ENCODE results near the gene SULT1E1.
"Not testable (repeated sequence)": the region's sequence is repeated elsewhere in the genome, so short reads cannot be mapped to it uniquely, and the experiment has no call there.

SULT1E1 gene

GRCh38 chr4:69838977-69839376 is 21.0 kb downstream of the SULT1E1 start:
- no peak for DNase-seq

- DNase-seq, result no peak
These were observed 23.7 kb downstream of the SULT1E1 start for GRCh38 chr4:69836287-69836686.

GRCh38 chr4:69835766-69836165 is 24.2 kb downstream of the SULT1E1 start:
- DNase-seq, result no peak

GRCh38 chr4:69833251-69833650 is 26.7 kb downstream of the SULT1E1 start:
- no peak for DNase-seq

GRCh38 chr4:69832326-69833030 is 27.5 kb downstream of the SULT1E1 start:
- DNase-seq, result peak; percentile 15

GRCh38 chr4:69831646-69832325 is 28.2 kb downstream of the SULT1E1 start:
- no peak for DNase-seq

- DNase-seq, result no peak
These were observed 28.7 kb downstream of the SULT1E1 start for GRCh38 chr4:69831270-69831627.

GRCh38 chr4:69830560-69831269 is 29.2 kb downstream of the SULT1E1 start:
- peak; percentile 91 for DNase-seq

GRCh38 chr4:69830192-69830559 is 29.8 kb downstream of the SULT1E1 start:
- no peak for DNase-seq

GRCh38 chr4:69829678-69830077 is 30.3 kb downstream of the SULT1E1 start:
- DNase-seq, result no peak

- no peak for DNase-seq
These were observed 31.1 kb downstream of the SULT1E1 start for GRCh38 chr4:69828828-69829227.

GRCh38 chr4:69825056-69825455 is 34.9 kb downstream of the SULT1E1 start:
- not testable (repeated sequence) for DNase-seq

GRCh38 chr4:69823481-69824186 is 36.3 kb downstream of the SULT1E1 start:
- DNase-seq, result peak; percentile 99

GRCh38 chr4:69823048-69823447 is 36.9 kb downstream of the SULT1E1 start:
- DNase-seq, result peak; percentile 39

GRCh38 chr4:69822198-69822597 is 37.7 kb downstream of the SULT1E1 start:
- DNase-seq, result no peak

- peak; percentile 26 for DNase-seq
These were observed 41.8 kb downstream of the SULT1E1 start for GRCh38 chr4:69818060-69818639.

GRCh38 chr4:69816236-69816635 is 43.7 kb downstream of the SULT1E1 start:
- no peak for DNase-seq

- no peak for DNase-seq
These were observed 46.3 kb downstream of the SULT1E1 start for GRCh38 chr4:69813628-69814027.

GRCh38 chr4:69811166-69811565 is 48.8 kb downstream of the SULT1E1 start:
- no peak for DNase-seq

GRCh38 chr4:69800599-69800998 is 59.3 kb downstream of the SULT1E1 start:
- DNase-seq, result no peak

- no peak for DNase-seq
These were observed 60.6 kb downstream of the SULT1E1 start for GRCh38 chr4:69799337-69799736.

- DNase-seq, result no peak
These were observed 66.2 kb downstream of the SULT1E1 start for GRCh38 chr4:69793732-69794131.

All from NCI-H510A treated with DMSO at 0.1 percent for 48 hours (cell line).